H9 (cell line): Measurements from ENCODE around the gene IFIT1. TPM values are rescaled to one million over a fixed set of nuclear protein-coding genes. Genes with fewer than 3 reads are reported as not detected.

ENCODE experiments used
- DNase-seq: peaks from one replicate; pipeline ENCODE4 v3.0.0-alpha.2; 2017
- H2AFZ ChIP-seq: one replicate; pipeline ENCODE4 v1.6.1; 2013; ENCODE audit warnings: mild to moderate bottlenecking, low read length, control low read depth, moderate library complexity
- H2AK5ac ChIP-seq: 2 replicates; pipeline ENCODE4 v1.6.1; 2013; ENCODE audit warnings: low read length, control low read depth, mixed read lengths; ENCODE audit not compliant: insufficient read length
- H2BK120ac ChIP-seq: one replicate; pipeline ENCODE4 v1.6.1; 2013; ENCODE audit warnings: low read depth, mild to moderate bottlenecking, low read length, control low read depth, inconsistent platforms; ENCODE audit not compliant: poor library complexity, severe bottlenecking
- H2BK12ac ChIP-seq: 2 replicates; pipeline ENCODE4 v1.6.1; 2013; ENCODE audit warnings: low read length, control low read depth, mixed read lengths, low read depth; ENCODE audit not compliant: insufficient read length
- H2BK15ac ChIP-seq: 2 replicates; pipeline ENCODE4 v1.6.1; 2013; ENCODE audit warnings: low read depth, low read length, control low read depth
- H2BK20ac ChIP-seq: one replicate; pipeline ENCODE4 v1.6.1; 2013; ENCODE audit warnings: low read depth, mild to moderate bottlenecking, low read length, control low read depth, inconsistent platforms; ENCODE audit not compliant: poor library complexity, severe bottlenecking
- H2BK5ac ChIP-seq: 2 replicates; pipeline ENCODE4 v1.6.1; 2013; ENCODE audit warnings: low read length, control low read depth, mixed read lengths; ENCODE audit not compliant: insufficient read length
- H3K14ac ChIP-seq: 2 replicates; pipeline ENCODE4 v1.6.1; 2013; ENCODE audit warnings: low read length, control low read depth; ENCODE audit not compliant: insufficient read depth
- H3K18ac ChIP-seq: 2 replicates; pipeline ENCODE4 v1.6.1; 2013; ENCODE audit warnings: low read depth, mild to moderate bottlenecking, mixed read lengths, low read length, control low read depth; ENCODE audit not compliant: insufficient read length
- H3K23ac ChIP-seq: 2 replicates; pipeline ENCODE4 v1.6.1; 2013; ENCODE audit warnings: low read length, control low read depth, mixed read lengths, low read depth; ENCODE audit not compliant: insufficient read length
- H3K23me2 ChIP-seq: 2 replicates; pipeline ENCODE4 v1.6.1; 2013; ENCODE audit warnings: low read depth, mild to moderate bottlenecking, mixed read lengths, low read length, control low read depth; ENCODE audit not compliant: insufficient read length, poor library complexity, severe bottlenecking
- H3K27ac ChIP-seq: 2 replicates; pipeline ENCODE4 v1.5.1; 2013; ENCODE audit warnings: low read length, control low read depth, mixed read lengths, low read depth; ENCODE audit not compliant: insufficient read length
- H3K27me3 ChIP-seq: 2 replicates; pipeline ENCODE4 v1.6.1; 2013; ENCODE audit warnings: low read length, control low read depth, inconsistent platforms; ENCODE audit not compliant: insufficient read depth
- H3K4ac ChIP-seq: 2 replicates; pipeline ENCODE4 v1.6.1; 2013; ENCODE audit warnings: low read depth, mild to moderate bottlenecking, control low read depth, inconsistent platforms, low read length, moderate library complexity
- H3K4me1 ChIP-seq: 2 replicates; pipeline ENCODE4 v1.6.1; 2013; ENCODE audit warnings: low read length, control low read depth, inconsistent platforms; ENCODE audit not compliant: insufficient read depth
- H3K4me2 ChIP-seq: 2 replicates; pipeline ENCODE4 v1.6.1; 2013; ENCODE audit warnings: low read length, control low read depth, mixed read lengths; ENCODE audit not compliant: insufficient read length, insufficient read depth
- H3K56ac ChIP-seq: 2 replicates; pipeline ENCODE4 v1.6.1; 2013; ENCODE audit warnings: low read depth, mild to moderate bottlenecking, mixed read lengths, low read length, control low read depth; ENCODE audit not compliant: insufficient read length
- H3K79me1 ChIP-seq: 2 replicates; pipeline ENCODE4 v1.6.1; 2013; ENCODE audit warnings: low read depth, mild to moderate bottlenecking, moderate library complexity, low read length, control low read depth, inconsistent platforms; ENCODE audit not compliant: insufficient read depth, poor library complexity, severe bottlenecking
- H3K79me2 ChIP-seq: 2 replicates; pipeline ENCODE4 v1.6.1; 2013; ENCODE audit warnings: low read length, control low read depth, inconsistent platforms; ENCODE audit not compliant: insufficient read depth
- H3K9ac ChIP-seq: 2 replicates; pipeline ENCODE4 v1.6.1; 2013; ENCODE audit warnings: low read length, control low read depth, mixed read lengths; ENCODE audit not compliant: insufficient read length; ENCODE audit errors: extremely low read depth
- H3K9me3 ChIP-seq: one replicate; pipeline ENCODE4 v1.6.1; 2013; ENCODE audit warnings: low read depth, low read length, inconsistent platforms; ENCODE audit not compliant: control insufficient read depth
- H3T11ph ChIP-seq: one replicate; pipeline ENCODE4 v1.6.1; 2013; ENCODE audit warnings: mild to moderate bottlenecking, low read length, control low read depth, inconsistent platforms
- H4K20me1 ChIP-seq: one replicate; pipeline ENCODE4 v1.6.1; 2013; ENCODE audit not compliant: control insufficient read depth, insufficient read length, insufficient read depth
- H4K5ac ChIP-seq: 2 replicates; pipeline ENCODE4 v1.6.1; 2013; ENCODE audit warnings: low read depth, mild to moderate bottlenecking, mixed read lengths, low read length, control low read depth; ENCODE audit not compliant: insufficient read length
- H4K8ac ChIP-seq: replicated peaks from 2 replicates; pipeline ENCODE4 v1.6.1; 2013; ENCODE audit warnings: low read length, control low read depth, mixed read lengths, low read depth; ENCODE audit not compliant: insufficient read length
- H4K91ac ChIP-seq: 2 replicates; pipeline ENCODE4 v1.6.1; 2013; ENCODE audit warnings: low read depth, mild to moderate bottlenecking, moderate library complexity, mixed read lengths, low read length, control low read depth; ENCODE audit not compliant: insufficient read length
- H3K27ac Mint-ChIP-seq, 3 experiments: 2 replicates in 2 of 3; 3 replicates in 1 of 3; pipeline ENCODE4 v1.8.0; 2020 to 2021; ENCODE audit warnings: mixed read lengths in 3 of 3, mild to moderate bottlenecking in 1 of 3, moderate library complexity in 1 of 3
- H3K27me3 Mint-ChIP-seq: 2 replicates; pipeline ENCODE4 v1.8.0; 2021; ENCODE audit warnings: low read depth, mild to moderate bottlenecking, moderate library complexity, mixed read lengths
- H3K36me3 Mint-ChIP-seq, 3 experiments: 2 replicates in 2 of 3; 3 replicates in 1 of 3; pipeline ENCODE4 v1.8.0; 2020 to 2021; ENCODE audit warnings: low read depth in 3 of 3, mixed read lengths in 3 of 3; ENCODE audit not compliant: insufficient read depth in 1 of 3
- H3K4me1 Mint-ChIP-seq, 2 experiments: 2 replicates each; pipeline ENCODE4 v1.8.0; 2020; ENCODE audit warnings: mixed read lengths in 2 of 2
- H3K4me3 Mint-ChIP-seq, 2 experiments: 2 replicates in 1 of 2; 3 replicates in 1 of 2; pipeline ENCODE4 v1.8.0; 2020 to 2021; ENCODE audit warnings: mild to moderate bottlenecking in 2 of 2, mixed read lengths in 2 of 2, moderate library complexity in 1 of 2
- H3K9me3 Mint-ChIP-seq, 2 experiments: 2 replicates in 1 of 2; 3 replicates in 1 of 2; pipeline ENCODE4 v1.8.0; 2020; ENCODE audit warnings: mild to moderate bottlenecking in 2 of 2, mixed read lengths in 2 of 2, moderate library complexity in 1 of 2
- CTCF ChIP-seq: fragments of 200-600 bp; sonication (generic); conservative IDR thresholded peaks from 3 replicates; pipeline ENCODE4 v1.8.0; 2021; ENCODE audit warnings: antibody characterized with exemption, mild to moderate bottlenecking
- WGBS: extraction: QIAGEN DNeasy Blood & Tissue Kit; methylation state at CpG from one replicate; pipeline ENCODE4 v1.1.7; 2013; ENCODE audit warnings: missing lambda C conversion rate, low lambda C conversion rate, mixed read lengths; ENCODE audit not compliant: insufficient read length; ENCODE audit errors: extremely low coverage; 5-methylcytosine and 5-hydroxymethylcytosine counted together
- total RNA-seq: library from RNA; stranded (reverse); gene quantifications from 2 replicates; pipeline ENCODE4 v1.2.1, GENCODE V29; 2021

IFIT1 gene
- total RNA-seq, 1 experiment from 2014 or later = 1.2 TPM

- H3K56ac ChIP-seq = no peak overlapping the region
- no peaks in the 10 kb centered on the region for H3K27me3 Mint-ChIP-seq
- no peak overlapping the region for H2BK15ac ChIP-seq
- no peak overlapping the region for H2AK5ac ChIP-seq
- H3K27ac Mint-ChIP-seq = no peak overlapping the region
- H2AFZ ChIP-seq = no peak overlapping the region
- H4K8ac ChIP-seq = no peak overlapping the region
- TF ChIP-seq CTCF = no peak
- peaks cover 2 to 12% of the 10 kb centered on the region in 2 experiments; a peak in 3 of 5 replicates for H3K9me3 Mint-ChIP-seq
- H3K4me2 ChIP-seq = no peak overlapping the region
- no CpG with 5 or more reads among the region's 4 CpGs for WGBS
- H3K36me3 Mint-ChIP-seq = peaks cover 0 to 10% (median 10%) of the 10 kb centered on the region in 3 experiments; a peak in 5 of 7 replicates
- no peak for DNase-seq
- H3K18ac ChIP-seq = no peak overlapping the region
- no peak overlapping the region for H3T11ph ChIP-seq
- H3K23me2 ChIP-seq = no peaks in the 10 kb centered on the region
- no peak overlapping the region for H3K14ac ChIP-seq
- H2BK120ac ChIP-seq = no peak overlapping the region
- H4K5ac ChIP-seq = no peak overlapping the region
- H3K27ac ChIP-seq = no peak overlapping the region
- H2BK5ac ChIP-seq = no peak overlapping the region
- H4K20me1 ChIP-seq = no peaks in the 10 kb centered on the region
- H3K79me1 ChIP-seq = no peaks in the 10 kb centered on the region
- no peak overlapping the region for H3K4ac ChIP-seq
- H3K9ac ChIP-seq = no peak overlapping the region
- no peak overlapping the region for H4K91ac ChIP-seq
- H3K79me2 ChIP-seq = no peaks in the 10 kb centered on the region
- peaks cover 10% of the 10 kb centered on the region; the same call in 1 of the 2 replicates for H3K4me1 ChIP-seq
- H3K27me3 ChIP-seq = no peaks in the 10 kb centered on the region
- no peak overlapping the region for H3K23ac ChIP-seq
- H3K4me1 Mint-ChIP-seq = peaks cover 45 to 47% of the 10 kb centered on the region in 2 experiments
- no peak overlapping the region for H3K4me3 Mint-ChIP-seq
- H2BK20ac ChIP-seq = no peak overlapping the region
- H2BK12ac ChIP-seq = no peak overlapping the region
- no peaks in the 10 kb centered on the region for H3K9me3 ChIP-seq
Observed at GRCh38 chr10:89352802-89353201, 39.6 kb upstream of the IFIT1 start.
